Measurements from ENCODE around the gene SAPCD1.
"Not testable (repeated sequence)": the region's sequence is repeated elsewhere in the genome, so short reads cannot be mapped to it uniquely, and the experiment has no call there.

DNA sequence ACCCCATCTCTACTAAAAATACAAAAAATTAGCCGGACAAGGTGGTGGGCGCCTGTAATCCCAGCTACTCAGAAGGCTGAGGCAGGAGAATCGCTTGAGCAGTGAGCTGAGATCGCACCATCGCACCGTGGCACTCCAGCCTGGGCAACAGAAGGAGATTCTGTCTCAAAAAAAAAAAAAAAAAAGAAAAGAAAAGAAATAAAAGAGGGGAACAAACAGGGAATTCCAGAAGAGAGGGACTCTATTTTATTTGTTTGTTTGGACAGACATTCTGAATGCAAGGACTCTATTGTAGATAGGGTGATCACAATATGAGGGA is 31.4 kb downstream of the SAPCD1 start:
- TF ChIP-seq MAX (IDR thresholded peaks at IDR 0.05); YY1 (IDR thresholded peaks at IDR 0.05; ENCODE audit: extremely low read depth, insufficient replicate concordance, low read depth, low read length); EZH2phosphoT487 (IDR thresholded peaks at IDR 0.05; ENCODE audit: borderline replicate concordance); JUND (IDR thresholded peaks at IDR 0.05); REST (IDR thresholded peaks at IDR 0.05; ENCODE audit: low read depth); TCF7L2 (IDR thresholded peaks at IDR 0.05; ENCODE audit: borderline replicate concordance, extremely low read depth, insufficient read depth, insufficient read length); POLR2A (IDR thresholded peaks at IDR 0.05; ENCODE audit: borderline replicate concordance, extremely low read depth, insufficient read depth, insufficient read length); POLR2AphosphoS5 (IDR thresholded peaks at IDR 0.05; ENCODE audit: low read depth, low read length); RAD21 (IDR thresholded peaks at IDR 0.05; ENCODE audit: low read depth); SIN3A (IDR thresholded peaks at IDR 0.05; ENCODE audit: low read depth); EZH2 (IDR thresholded peaks at IDR 0.05): not testable (repeated sequence)
- TF ChIP-seq, protein P1, sequence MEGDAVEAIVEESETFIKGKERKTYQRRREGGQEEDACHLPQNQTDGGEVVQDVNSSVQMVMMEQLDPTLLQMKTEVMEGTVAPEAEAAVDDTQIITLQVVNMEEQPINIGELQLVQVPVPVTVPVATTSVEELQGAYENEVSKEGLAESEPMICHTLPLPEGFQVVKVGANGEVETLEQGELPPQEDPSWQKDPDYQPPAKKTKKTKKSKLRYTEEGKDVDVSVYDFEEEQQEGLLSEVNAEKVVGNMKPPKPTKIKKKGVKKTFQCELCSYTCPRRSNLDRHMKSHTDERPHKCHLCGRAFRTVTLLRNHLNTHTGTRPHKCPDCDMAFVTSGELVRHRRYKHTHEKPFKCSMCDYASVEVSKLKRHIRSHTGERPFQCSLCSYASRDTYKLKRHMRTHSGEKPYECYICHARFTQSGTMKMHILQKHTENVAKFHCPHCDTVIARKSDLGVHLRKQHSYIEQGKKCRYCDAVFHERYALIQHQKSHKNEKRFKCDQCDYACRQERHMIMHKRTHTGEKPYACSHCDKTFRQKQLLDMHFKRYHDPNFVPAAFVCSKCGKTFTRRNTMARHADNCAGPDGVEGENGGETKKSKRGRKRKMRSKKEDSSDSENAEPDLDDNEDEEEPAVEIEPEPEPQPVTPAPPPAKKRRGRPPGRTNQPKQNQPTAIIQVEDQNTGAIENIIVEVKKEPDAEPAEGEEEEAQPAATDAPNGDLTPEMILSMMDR (IDR thresholded peaks at IDR 0.05 in 2 of 3, conservative IDR thresholded peaks at IDR 0.05 in 1 of 3; ENCODE audit: borderline replicate concordance in 1 of 3, insufficient read depth in 1 of 3, low read depth in 2 of 3, low read length in 2 of 3): not testable (repeated sequence)
- TF ChIP-seq, protein P2, sequence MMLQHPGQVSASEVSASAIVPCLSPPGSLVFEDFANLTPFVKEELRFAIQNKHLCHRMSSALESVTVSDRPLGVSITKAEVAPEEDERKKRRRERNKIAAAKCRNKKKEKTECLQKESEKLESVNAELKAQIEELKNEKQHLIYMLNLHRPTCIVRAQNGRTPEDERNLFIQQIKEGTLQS (IDR thresholded peaks at IDR 0.05): not testable (repeated sequence)

Measured in HCT116 (cell line).